Activated CD4-positive, CD25-positive, alpha-beta regulatory T cell treated with anti-CD3 and anti-CD28 coated beads, Interleukin-2, amount 50 U/mL, for 16 hours (primary cell): ENCODE measurements around the gene NEGR1.

Experiments used
- DNase-seq: peaks from one replicate; pipeline ENCODE4 v3.0.0-alpha.2; 2020; ENCODE audit warnings: low read depth, low spot score

NEGR1 gene

DNA sequence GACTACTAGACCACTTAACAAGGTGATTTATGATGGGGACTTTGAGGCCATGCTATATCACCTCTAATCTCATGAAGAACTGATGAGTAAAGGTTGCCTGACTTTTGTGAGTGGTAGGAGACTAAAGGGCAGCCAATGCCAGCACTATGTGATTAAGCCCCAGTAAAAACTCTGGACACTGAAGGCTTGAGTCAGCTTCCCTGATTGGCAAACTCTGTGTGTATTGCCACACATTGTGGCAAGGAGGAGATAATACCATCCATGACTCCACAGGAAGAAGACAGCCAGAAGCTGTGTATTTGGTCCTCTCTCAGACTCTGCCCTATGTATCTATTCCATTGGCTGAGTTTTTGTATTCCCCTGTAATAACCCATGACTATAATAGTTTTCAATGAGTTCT, 788.2 kb downstream of the NEGR1 start:
- DNase-seq, result no peak

DNA sequence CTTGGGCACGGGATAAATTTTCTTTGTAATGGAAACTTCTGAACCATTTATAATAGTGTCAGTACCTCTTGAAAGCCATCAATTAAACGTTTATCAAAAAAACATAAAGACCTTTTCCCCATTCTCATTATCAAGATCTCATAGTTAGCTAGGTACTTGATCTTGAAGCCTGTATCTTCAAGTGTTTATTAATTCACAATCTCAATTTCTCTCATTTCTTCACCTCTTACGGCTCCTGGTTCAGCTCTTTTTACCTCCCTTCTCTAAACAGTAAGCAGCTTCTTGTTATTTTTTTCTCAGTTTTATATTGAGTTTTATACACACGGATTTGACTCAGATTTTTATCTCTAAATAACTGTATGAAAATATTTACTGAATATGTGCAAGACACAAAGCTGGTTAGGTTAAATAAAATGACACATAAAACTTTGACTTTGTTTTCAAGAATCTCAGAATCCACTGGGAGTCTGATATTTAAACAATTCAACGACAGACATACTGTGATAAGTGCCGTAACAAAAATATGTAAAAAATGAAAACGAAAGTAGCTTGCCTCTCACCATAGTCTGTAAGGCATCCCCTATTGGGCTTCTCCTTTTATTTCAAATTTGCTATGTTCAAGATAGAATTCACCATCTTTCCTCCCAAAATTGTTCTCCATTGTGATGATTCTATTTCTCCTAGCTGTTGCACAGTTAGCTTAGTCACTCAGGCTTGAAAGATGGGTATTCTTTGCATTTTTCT, 789.9 kb downstream of the NEGR1 start:
- DNase-seq, result no peak

DNA sequence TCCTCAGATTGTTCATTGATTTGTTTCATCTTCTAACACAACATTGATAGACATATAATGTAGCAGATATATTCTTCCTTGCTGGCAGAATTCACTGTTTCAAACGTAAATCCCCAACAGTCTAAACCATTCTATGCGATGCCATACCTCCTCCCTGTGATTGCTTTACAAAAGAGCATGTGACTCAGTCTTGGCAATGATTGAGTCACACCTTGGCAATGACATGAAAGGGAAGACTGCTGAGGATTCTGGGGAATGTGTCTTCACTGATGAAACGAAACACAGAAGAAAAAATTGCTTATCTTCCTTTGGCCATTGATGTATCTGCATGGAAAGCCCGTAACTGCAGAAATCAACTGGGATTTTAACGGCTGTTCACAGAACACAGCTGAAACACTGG, 791.9 kb downstream of the NEGR1 start:
- DNase-seq, result no peak

DNA sequence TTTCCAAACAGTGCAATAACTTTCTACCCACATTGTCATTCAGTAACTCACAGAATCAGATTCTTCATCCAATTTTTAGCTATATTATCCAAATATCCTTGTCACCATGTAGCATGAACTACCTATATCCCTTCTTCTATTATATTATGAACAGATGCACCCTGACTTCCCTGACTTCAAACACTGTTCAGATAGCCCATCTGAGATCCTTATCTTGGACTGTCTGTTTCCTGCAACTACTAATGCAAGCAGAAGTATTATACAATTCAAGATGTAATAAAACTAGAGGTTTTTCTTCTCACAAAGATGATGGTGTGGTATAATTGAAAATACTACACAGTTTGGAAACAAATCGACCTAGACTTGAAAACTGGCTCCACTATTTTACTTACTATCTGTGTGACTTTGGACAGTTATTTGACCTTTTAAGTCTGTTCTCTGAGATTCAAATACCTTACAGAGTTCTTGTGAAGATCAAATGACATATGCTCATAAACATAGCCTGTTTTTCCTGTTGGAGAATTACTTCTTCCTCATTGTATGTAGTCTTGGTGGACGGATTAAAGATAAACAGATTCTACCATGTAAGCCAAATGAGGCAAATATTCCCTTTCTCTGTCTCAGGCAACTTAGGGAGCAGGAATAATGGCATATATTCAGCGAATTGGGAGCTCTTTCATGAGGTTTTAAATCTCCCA, 793.6 kb downstream of the NEGR1 start:
- DNase-seq, result no peak

DNA sequence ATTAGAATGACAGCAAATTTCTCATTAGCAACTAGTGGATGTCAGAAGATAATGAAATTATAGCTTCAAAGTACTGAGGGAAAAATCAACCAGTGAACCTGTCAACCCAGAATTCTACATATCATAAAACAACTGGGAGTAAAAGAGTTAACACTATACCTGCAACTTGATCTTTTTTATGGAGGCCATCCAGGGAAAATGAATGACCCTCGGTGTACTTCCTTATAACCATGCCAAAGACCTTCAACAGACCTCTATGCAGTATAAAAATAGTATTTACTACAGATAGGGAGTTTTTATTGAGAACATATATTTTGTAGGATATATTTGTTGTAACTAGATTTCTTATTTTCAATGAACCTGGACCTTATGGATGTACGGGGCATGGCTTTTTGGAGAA, 809.0 kb downstream of the NEGR1 start:
- no peak for DNase-seq

DNA sequence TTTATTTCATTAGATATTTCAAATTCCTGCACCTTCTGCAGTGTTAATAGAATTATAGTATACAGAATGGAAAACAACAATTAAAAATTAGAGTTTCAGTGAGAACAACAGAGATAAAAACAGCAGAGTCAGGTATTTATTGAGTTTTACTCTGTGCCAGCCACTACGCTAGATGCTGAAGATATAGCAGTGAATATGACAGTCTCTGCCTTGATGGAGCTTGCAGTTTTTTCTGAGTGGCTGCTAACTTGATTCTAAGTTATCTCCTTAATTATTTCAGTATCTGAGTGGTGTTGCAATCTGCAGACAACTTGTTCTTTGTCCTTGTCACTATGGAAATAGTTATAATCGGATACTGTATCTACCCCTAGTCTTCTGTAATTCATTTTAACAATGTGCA, 817.2 kb downstream of the NEGR1 start:
- DNase-seq, result no peak

DNA sequence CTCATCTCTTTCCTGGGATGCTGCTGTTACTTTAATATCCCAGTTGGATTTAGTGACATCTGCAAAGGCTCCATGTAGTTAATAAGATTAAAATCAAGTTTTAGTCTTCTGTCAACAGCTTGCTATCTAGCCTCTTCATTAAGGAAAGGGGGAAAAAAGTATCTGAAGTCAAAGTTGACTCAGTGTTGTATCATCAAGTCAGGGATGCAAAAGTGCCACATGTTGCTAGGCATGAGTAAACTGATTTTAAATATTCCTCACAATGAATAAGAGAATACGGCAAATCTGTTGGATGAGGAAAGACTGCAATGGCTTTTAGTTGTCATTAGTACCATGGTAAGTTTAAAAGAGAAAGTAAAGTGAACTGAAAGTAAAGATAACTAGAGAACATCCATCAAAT, 818.3 kb downstream of the NEGR1 start:
- DNase-seq, result no peak

DNA sequence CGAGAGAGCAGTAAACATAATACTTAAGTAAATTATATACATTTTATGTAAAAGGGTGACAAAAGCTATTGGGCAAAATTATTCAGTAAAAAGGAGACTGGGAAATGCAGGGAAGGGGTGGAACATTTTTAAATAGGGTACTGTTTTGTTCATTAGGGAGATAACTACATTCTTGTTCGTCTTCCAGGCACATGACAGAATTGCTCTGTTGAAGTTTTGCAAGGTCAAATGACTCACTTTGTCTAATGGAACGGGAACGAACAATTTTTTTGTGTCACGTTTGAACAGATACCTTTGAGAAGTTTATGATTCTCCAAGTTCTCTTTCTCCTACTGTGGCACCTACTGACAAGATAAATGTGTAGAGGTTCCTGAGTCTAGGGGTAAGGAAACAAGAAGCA, 819.2 kb downstream of the NEGR1 start:
- no peak for DNase-seq

DNA sequence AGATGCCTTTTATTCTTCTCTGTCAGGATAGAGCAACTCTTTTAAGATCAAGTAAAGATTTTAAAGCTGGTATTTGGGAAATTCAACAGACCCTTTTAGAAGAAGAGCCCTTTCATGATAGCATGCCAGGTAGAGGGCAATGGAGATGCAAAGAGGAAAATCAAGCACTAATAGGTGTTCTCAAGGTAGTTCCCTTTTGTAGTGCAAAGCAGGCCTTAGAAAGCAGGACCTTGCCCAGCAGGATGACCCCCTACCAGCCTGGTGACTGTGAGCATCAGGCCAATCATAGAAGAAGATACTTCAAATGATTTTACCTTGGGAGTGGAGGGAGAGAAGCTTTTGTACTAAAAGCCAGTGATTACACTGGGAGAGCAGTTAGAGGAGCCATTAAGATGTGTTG, 820.1 kb downstream of the NEGR1 start:
- no peak for DNase-seq

DNA sequence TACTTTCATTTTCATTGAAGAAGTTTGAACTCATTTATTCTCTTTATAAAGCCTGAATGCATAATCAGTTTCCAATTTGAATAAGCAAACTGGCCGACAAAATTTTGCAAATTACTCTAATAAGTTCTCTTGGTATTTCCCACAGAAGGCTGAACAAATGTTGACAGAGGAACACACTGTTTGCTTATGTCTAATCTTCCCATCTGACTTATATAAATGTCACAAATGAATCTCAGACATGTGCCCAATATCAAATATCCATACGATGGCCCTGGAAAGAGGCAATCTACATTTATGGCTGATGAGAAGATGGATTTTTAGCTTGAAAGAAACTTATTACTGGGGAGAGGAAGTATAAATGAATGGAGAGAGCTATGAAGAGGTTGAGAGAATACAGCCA, 820.9 kb downstream of the NEGR1 start:
- no peak for DNase-seq

DNA sequence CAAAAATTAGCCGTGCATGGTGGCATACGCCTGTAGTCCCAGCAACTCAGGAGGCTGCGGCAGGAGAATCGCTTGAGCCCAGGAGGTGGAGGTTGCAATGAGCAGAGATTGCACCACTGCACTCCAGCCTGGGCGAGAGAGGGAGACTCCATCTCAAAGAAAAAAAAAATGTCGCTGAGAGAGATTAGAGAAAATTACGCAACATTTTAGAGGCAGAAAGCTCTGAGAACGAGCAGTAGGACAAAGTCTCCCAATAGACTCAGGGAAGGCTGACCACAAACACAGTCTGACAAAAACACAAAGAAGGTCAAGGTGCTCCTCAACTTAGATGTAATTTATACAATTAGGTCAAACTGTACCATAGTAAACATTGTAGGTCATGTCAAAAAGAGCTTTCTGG, 833.9 kb downstream of the NEGR1 start:
- DNase-seq, result no peak

DNA sequence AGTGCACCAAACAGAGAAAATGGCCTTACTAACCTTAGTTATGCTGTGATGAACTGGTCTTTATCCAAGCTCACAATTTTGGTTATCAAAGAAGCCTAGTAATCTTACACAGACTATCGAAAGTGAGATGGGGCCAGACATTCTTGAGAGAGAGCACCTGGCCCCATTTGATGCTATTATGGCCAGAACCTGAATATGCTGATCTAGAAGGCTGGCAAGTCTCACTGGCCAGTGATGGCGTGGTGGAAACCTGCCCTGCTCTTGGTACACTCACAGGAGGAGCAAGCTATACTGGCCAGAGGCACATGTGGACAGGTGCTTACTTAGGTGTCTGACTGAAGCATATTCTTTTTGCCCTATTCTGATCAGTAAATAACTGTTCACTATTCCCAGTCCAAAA, 843.7 kb downstream of the NEGR1 start:
- DNase-seq, result no peak

DNA sequence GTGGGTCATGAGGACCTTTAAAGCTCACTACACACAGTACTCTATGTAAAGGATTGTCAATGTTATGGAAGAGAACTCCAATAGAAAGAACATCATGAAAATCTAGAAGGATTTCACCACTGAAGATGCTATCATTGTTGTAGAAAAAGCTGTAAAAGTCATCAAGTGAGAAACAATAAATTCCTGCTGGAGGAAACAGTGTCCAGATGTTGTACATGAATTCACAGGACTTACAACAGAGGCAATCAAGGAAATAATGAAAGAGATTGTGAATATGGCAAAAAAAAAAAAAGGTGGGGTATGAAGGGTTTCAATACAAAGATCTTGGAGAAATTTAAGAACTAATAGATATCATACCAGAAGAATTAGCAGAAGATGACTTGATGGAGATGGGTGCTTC, 846.4 kb downstream of the NEGR1 start:
- DNase-seq, result no peak

DNA sequence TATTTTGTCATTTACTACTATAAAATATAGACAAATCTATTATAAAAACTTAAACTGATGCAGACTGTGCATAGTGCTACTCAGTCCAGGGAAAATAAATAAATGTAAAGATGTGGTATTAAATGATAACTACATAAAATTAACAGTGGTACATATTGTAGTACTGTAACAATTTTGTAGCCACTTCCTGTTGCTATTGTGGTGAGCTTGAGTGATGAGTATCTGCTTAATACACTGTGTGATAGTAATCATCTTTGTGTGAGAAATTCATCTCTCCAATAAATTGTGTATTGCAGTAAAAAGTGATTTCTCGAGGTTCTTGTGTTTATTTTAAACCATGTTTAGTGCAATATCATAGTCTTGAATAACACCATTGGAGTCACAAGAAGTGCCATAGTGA, 848.1 kb downstream of the NEGR1 start:
- DNase-seq, result no peak

DNA sequence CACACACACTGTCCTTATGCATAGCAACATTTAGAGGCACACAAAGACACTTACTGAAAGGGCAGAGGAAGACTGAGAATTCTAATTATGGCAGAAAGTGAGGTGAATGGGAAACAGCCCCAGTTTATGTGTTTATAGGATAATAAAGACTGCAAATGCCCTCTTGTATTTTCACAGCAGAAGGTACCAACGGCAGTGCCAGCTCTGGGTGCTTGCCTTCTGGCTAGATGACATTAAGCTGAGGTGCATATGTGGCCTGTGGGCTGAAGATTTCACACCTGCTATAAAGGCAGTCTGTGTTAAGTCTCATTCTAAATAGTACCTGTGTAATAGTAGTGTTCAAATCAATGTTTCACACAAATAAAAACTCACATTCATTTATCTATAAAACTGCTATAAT, 854.3 kb downstream of the NEGR1 start:
- DNase-seq, result no peak

DNA sequence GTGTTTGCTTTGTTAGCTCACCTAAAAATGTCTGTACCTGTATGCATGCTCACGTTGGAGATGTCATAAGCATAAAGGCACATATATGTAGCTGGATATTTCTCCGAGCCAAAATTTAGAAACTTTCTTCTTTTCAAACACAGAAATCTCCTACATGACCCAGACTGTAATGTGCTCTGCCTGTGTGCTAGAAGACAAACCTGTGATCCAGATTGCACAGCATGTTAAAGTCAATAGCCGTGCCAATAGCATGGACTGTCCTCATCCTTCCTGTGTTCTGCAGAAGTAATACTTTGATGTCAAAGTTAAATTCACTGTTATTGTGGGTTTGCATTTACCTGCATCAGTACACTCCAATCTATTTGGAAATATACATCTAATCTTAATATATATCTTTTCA, 855.3 kb downstream of the NEGR1 start:
- DNase-seq, result no peak

DNA sequence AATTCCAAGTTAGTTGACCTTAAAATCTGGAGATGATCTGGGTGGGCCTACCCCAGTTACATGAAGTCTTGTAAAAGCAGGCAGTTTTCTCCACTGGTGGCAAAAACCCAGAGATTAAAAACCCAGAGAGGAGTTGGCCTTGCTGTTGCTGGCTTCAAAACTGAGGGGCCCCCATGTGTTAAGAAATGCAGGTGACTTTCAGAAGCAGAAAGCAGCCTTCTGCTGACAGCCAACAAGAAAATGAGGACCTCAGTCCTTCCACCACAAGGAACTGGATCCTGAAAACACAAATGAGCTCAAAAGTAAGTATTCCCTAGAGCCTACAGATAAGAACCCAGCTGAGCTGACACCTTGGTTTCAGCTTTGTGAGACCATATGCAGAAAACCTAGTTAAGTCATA, 857.8 kb downstream of the NEGR1 start:
- no peak for DNase-seq

DNA sequence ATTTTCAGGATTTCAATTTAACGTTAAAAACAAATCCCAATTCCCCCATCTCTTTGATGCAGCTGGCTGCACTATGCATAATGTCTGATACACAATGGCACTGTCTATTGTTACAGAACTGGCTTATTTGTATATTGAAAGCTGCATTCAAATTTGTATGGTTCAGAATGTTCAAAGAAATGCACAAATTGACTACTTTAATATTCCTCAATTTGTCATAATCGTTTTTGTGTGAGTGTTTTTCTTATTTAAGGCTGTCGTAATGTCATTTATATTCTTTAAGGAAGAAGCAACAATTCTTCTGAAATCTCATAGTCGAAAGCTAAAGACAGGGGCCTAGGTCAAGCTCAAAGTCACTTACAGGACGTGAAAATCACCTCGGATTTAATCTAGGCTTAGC, 860.1 kb downstream of the NEGR1 start:
- no peak for DNase-seq

DNA sequence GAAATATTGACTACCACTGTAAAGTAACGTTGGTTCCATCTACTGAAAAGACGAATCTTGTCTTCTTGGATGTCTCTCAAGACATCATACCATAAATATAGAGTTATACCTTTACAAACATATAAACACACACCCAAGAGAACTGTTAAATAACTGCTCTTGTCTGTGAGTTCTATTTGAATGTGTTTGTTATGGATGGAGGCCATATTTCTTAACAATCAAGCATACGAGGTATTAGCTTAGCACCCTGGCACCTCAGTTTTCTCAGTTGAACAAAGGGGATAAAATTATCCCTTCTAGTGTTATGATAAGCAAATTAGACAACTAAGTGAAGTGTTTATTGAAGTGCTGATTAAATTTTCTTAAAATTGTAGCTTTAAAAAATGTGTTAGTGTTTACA, 864.9 kb downstream of the NEGR1 start:
- DNase-seq, result no peak

DNA sequence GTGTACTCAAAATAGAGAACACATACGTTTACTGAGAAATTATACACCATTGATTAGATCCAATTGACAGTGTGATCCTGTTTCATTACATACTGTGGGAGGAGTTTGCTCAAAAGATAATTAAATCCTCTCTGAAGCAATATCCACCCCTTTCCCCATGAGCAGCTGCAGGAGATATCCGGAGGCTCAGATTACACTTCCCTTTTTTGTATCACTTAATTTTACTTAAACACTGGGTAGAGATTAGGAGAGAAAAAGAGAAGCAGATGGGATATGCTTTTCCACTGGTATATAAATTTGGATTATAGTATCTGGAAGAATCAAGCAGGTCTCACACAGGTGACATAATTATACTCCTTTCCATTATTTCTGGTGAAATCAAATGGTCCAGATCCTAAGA, 868.2 kb downstream of the NEGR1 start:
- no peak for DNase-seq

DNA sequence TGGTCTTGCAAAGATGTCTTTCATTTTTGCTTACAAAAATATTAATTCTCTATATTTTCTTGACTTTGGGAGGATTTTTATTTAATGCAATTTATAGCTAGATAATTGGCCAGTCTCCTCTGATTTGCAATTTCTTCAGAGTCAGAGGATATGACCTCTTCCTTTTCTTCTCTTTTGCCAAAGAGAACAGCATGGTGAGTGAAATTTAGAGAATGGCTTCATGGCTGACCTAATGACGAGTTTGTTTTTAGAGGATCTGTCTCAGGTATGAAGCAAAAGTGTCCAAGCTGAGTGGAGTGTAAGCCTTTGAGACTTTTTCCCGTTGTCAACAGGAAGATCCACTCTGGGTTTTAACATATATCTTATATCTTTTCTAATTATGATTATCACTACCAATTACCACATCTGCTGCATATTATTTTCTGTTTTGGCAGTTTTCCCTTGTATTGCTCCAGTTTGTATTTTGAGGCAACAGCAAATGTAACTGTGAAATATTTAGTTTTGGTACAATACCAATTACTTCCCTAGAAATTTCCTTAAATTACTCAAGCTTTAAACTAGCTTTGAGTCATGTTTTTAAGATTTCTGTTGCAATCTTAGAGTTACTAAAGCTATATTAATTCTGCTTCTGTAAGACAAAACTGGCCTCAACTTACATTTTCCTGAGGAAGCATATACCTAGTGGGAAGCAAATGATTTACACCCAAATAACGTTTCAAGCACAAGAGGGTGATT, 868.7 kb downstream of the NEGR1 start:
- no peak for DNase-seq

DNA sequence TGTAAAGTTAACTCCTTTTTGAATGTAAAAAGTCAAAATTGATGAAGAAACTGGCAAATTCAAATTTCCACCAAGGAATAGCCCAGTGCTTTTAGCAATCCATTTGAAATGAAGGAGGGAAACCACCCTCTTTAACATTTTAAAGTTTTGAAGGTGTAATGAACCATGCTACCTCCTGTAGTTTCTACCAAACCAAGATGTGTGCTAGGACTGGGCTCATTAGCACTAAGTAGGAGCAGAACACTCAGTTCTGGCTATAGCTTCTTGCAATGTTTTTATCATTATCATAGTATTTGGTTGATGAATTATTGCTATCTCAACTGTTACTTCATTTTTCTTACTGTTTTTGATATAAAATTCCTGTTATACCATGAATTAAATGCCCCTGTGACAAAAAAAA, 882.3 kb downstream of the NEGR1 start:
- no peak for DNase-seq

DNA sequence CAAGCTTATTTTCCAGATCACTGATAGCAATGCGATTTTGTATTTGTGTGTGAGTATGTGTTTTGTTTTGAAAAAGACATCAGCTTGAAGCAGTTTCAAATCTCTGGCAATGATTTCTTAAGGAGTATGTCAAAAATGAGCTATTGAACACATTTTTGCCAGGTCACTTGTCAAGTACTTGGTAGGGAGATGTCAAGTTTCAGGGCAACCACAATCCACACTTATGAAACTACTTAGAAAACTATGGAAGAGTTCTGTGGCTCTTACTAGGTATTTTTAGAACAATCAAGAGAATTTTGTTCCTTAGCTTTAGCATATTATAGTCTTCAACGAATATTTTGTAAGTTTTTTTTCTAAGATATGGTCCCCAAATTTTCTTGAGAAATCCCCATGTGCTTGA, 882.7 kb downstream of the NEGR1 start:
- DNase-seq, result no peak
